CD14-positive monocyte (primary cell): ENCODE measurements around the gene SPTLC1. TPM values are rescaled to one million over a fixed set of nuclear protein-coding genes. Genes with fewer than 3 reads are reported as not detected.

Experiments
- DNase-seq, 3 donors: peaks; one replicate each; pipeline ENCODE4 v3.0.0-alpha.2; 2011 to 2022
- H2AFZ ChIP-seq: 2 replicates; pipeline ENCODE4 v1.6.0; 2012; ENCODE audit warnings: mild to moderate bottlenecking, low read depth, low read length, inconsistent platforms; ENCODE audit not compliant: insufficient read depth, poor library complexity, severe bottlenecking
- H3K27ac ChIP-seq, 2 donors: 1 replicate in 1 of 2; 2 replicates in 1 of 2; pipeline ENCODE4 v1.5.1; 2012 to 2013; ENCODE audit warnings: low read length in 2 of 2, control low read depth in 1 of 2, inconsistent platforms in 1 of 2, low read depth in 1 of 2, mild to moderate bottlenecking in 1 of 2
- H3K27me3 ChIP-seq, 2 donors: one replicate each; pipeline versions ENCODE4 v1.6.0 to v1.6.1; 2011 to 2013; ENCODE audit warnings: low read length in 2 of 2; ENCODE audit not compliant: control insufficient read depth in 2 of 2, insufficient read depth in 2 of 2
- H3K36me3 ChIP-seq, 2 donors: replicated peaks in 1 of 2; 1 replicate in 1 of 2; 2 replicates in 1 of 2; pipeline versions ENCODE4 v1.5.1 to v1.6.1; 2012 to 2013; ENCODE audit warnings: low read length in 2 of 2, control low read depth in 1 of 2, inconsistent platforms in 1 of 2, mild to moderate bottlenecking in 1 of 2; ENCODE audit not compliant: insufficient read depth in 2 of 2, control insufficient read depth in 1 of 2
- H3K4me1 ChIP-seq, 2 donors: 1 replicate in 1 of 2; 2 replicates in 1 of 2; pipeline versions ENCODE4 v1.5.1 to v1.6.1; 2012 to 2013; ENCODE audit warnings: low read length in 2 of 2, control low read depth in 1 of 2, inconsistent platforms in 1 of 2, mild to moderate bottlenecking in 1 of 2, moderate library complexity in 1 of 2; ENCODE audit not compliant: insufficient read depth in 2 of 2, control insufficient read depth in 1 of 2
- H3K4me2 ChIP-seq: replicated peaks from 2 replicates; pipeline ENCODE3; 2012; ENCODE audit warnings: low read length, moderate library complexity, mild to moderate bottlenecking; ENCODE audit not compliant: poor library complexity, severe bottlenecking; ENCODE audit errors: extremely low read depth
- H3K4me3 ChIP-seq, 3 experiments: fragments of 200-600 bp in 1 of 3; sonication (generic) in 1 of 3; replicated peaks in 1 of 3; 1 replicate in 2 of 3; 2 replicates in 1 of 3; pipeline ENCODE4 v1.5.1; 2011 to 2013; ENCODE audit warnings: low read length in 3 of 3, mild to moderate bottlenecking in 3 of 3, control low read depth in 2 of 3, low read depth in 2 of 3, inconsistent platforms in 1 of 3, moderate library complexity in 1 of 3
- H3K79me2 ChIP-seq: 2 replicates; pipeline ENCODE4 v1.6.0; 2012; ENCODE audit warnings: mild to moderate bottlenecking, control low read depth, inconsistent platforms, low read length, moderate library complexity; ENCODE audit not compliant: insufficient read depth
- H3K9ac ChIP-seq: 2 replicates; pipeline ENCODE4 v1.6.0; 2017; ENCODE audit warnings: low read length, mild to moderate bottlenecking; ENCODE audit not compliant: insufficient read depth, poor library complexity, severe bottlenecking
- H3K9me3 ChIP-seq, 2 donors: replicated peaks in 1 of 2; 1 replicate in 1 of 2; 2 replicates in 1 of 2; pipeline versions ENCODE4 v1.5.1 to v1.6.1; 2012 to 2013; ENCODE audit warnings: low read length in 2 of 2, control low read depth in 1 of 2; ENCODE audit not compliant: control insufficient read depth in 1 of 2, insufficient read depth in 1 of 2
- H4K20me1 ChIP-seq: 2 replicates; pipeline ENCODE4 v1.6.0; 2012; ENCODE audit warnings: mild to moderate bottlenecking, low read length, control low read depth, moderate library complexity; ENCODE audit not compliant: insufficient read depth
- H3K27ac Mint-ChIP-seq, 7 donors: one replicate each; pipeline ENCODE4 v1.8.0; 2020; ENCODE audit warnings: mild to moderate bottlenecking in 7 of 7, mixed read lengths in 7 of 7, moderate library complexity in 6 of 7, inconsistent platforms in 2 of 7
- H3K27me3 Mint-ChIP-seq, 3 donors: one replicate each; pipeline ENCODE4 v1.8.0; 2021 to 2022; ENCODE audit warnings: low read depth in 3 of 3, mild to moderate bottlenecking in 3 of 3, mixed read lengths in 3 of 3, moderate library complexity in 3 of 3, inconsistent platforms in 1 of 3
- H3K36me3 Mint-ChIP-seq, 2 donors: one replicate each; pipeline ENCODE4 v1.8.0; 2020; ENCODE audit warnings: mixed read lengths in 2 of 2, inconsistent platforms in 1 of 2, mild to moderate bottlenecking in 1 of 2
- H3K4me1 Mint-ChIP-seq: one replicate; pipeline ENCODE4 v1.8.0; 2020; ENCODE audit warnings: mild to moderate bottlenecking, mixed read lengths
- H3K4me3 Mint-ChIP-seq, 2 donors: one replicate each; pipeline ENCODE4 v1.8.0; 2020; ENCODE audit warnings: mild to moderate bottlenecking in 2 of 2, mixed read lengths in 2 of 2, moderate library complexity in 1 of 2
- H3K9me3 Mint-ChIP-seq, 7 donors: one replicate each; pipeline ENCODE4 v1.8.0; 2020 to 2022; ENCODE audit warnings: mixed read lengths in 7 of 7, mild to moderate bottlenecking in 6 of 7, moderate library complexity in 6 of 7, inconsistent platforms in 2 of 7
- CTCF ChIP-seq: fragments of 200-600 bp; IDR thresholded peaks from one replicate; pipeline ENCODE4 v1.8.0; 2022; ENCODE audit warnings: antibody characterized with exemption, mild to moderate bottlenecking
- WGBS: methylation state at CpG from one replicate; pipeline ENCODE4 v1.1.5; 2013; ENCODE audit warnings: missing lambda C conversion rate; ENCODE audit not compliant: insufficient coverage; 5-methylcytosine and 5-hydroxymethylcytosine counted together
- intact Hi-C, 2 donors: fragments of 100-400 bp; cut with micrococcal nuclease; formaldehyde crosslinking; loops; one replicate each; pipeline versions ENCODE4 v1.15.0 to v1.15.1; 2023
- polyA plus RNA-seq, 3 donors: library from polyadenylated mRNA; depleted of rRNA in 1 of 3; unstranded in 2 of 3; stranded (reverse) in 1 of 3; fragments of 300-500 nt in 2 of 3; fragments of >200 nt in 1 of 3; fragmentation: Illumina TruSeq in 2 of 3; gene quantifications; 1 replicate in 2 of 3; 2 replicates in 1 of 3; pipeline ENCODE4 v1.2.3, GENCODE V29; 2012 to 2021

The SPTLC1 gene
- polyA plus RNA-seq, 3 donors: 37.4 to 92.4 (median 80.0) TPM

- H3K9ac ChIP-seq: no peak overlapping the region
- H3K4me2 ChIP-seq: no peak overlapping the region
- no peak for DNase-seq
- peak overlapping the region in 1 of 7 donors; percentile 15 for H3K27ac Mint-ChIP-seq
- H3K4me3 Mint-ChIP-seq: no peak overlapping the region
- H3K4me1 Mint-ChIP-seq: peaks cover 4% of the 10 kb centered on the region
- no peaks in the 10 kb centered on the region for H3K27me3 Mint-ChIP-seq
- peaks cover 15% of the 10 kb centered on the region for H3K79me2 ChIP-seq
- H3K36me3 ChIP-seq: peaks cover 11 to 65% of the 10 kb centered on the region in 2 donors
- H3K4me3 ChIP-seq: no peak overlapping the region
- intact Hi-C loops: no loop called here
- WGBS: 87% methylated on average over 2 of the region's 4 CpGs
- no peak overlapping the region for H3K27ac ChIP-seq
- H3K27me3 ChIP-seq: no peaks in the 10 kb centered on the region
- H2AFZ ChIP-seq: no peak overlapping the region
- peaks cover 0 to 5% of the 10 kb centered on the region in 2 donors for H3K9me3 ChIP-seq
- no peak for TF ChIP-seq CTCF
- no peaks in the 10 kb centered on the region for H3K4me1 ChIP-seq
- H4K20me1 ChIP-seq: peaks cover 60% of the 10 kb centered on the region
- H3K9me3 Mint-ChIP-seq: peaks cover 0 to 9% (median 2%) of the 10 kb centered on the region in 7 donors
- peaks cover 41 to 54% of the 10 kb centered on the region in 2 donors for H3K36me3 Mint-ChIP-seq
These were observed 20.6 kb downstream of the SPTLC1 start for GRCh38 chr9:92094655-92095054.

- Histone ChIP-seq H3K4me2 (no peak overlapping the region), H3K9me3 (no peaks in the 10 kb centered on the region), H3K27ac (no peak overlapping the region), H3K4me3 (no peak overlapping the region), H4K20me1 (no peaks in the 10 kb centered on the region), H3K27me3 (no peaks in the 10 kb centered on the region), H3K79me2 (no peaks in the 10 kb centered on the region), H3K9ac (no peak overlapping the region), H3K36me3 (peaks cover 62 to 86% of the 10 kb centered on the region in 2 donors), H3K4me1 (no peaks in the 10 kb centered on the region), H2AFZ (no peak overlapping the region)
- intact Hi-C loops: no loop called here
- Mint-ChIP-seq H3K27ac (no peak overlapping the region), H3K4me3 (no peak overlapping the region), H3K36me3 (peaks cover 21 to 35% of the 10 kb centered on the region in 2 donors), H3K4me1 (no peaks in the 10 kb centered on the region), H3K27me3 (peaks cover 0 to 2% (median 0%) of the 10 kb centered on the region in 3 donors), H3K9me3 (no peaks in the 10 kb centered on the region)
- no peak for DNase-seq
- 100% methylated on average over 1 of the region's 1 CpG for WGBS
- no peak for TF ChIP-seq CTCF
These were observed 37.3 kb downstream of the SPTLC1 start for GRCh38 chr9:92077888-92078287.
